H1 (cell line): ENCODE data around the gene DPEP3. TPM values are rescaled to one million over a fixed set of nuclear protein-coding genes. Genes with fewer than 3 reads are reported as not detected.

Experiments
- CTCF ChIA-PET: fragments of 300-600 bp; sonication (Branson Sonifier 250); formaldehyde crosslinking; loops from one replicate; lab custom pipeline; 2021; ENCODE audit not compliant: partially characterized antibody; lab: Charles Lee
- POLR2A ChIA-PET: fragments of 300-600 bp; sonication (Branson Sonifier 250); formaldehyde crosslinking; loops from one replicate; lab custom pipeline; 2021; ENCODE audit warnings: inconsistent platforms; ENCODE audit not compliant: partially characterized antibody; lab: Charles Lee
- DNase-seq, 2 experiments: peaks; one replicate each; pipeline versions ENCODE4 v3.0.0 to v3.0.0-alpha.2; 2010 to 2022; ENCODE audit warnings: low spot score in 2 of 2, low read depth in 1 of 2, mixed read lengths in 1 of 2
- FAIRE-seq: peaks from 2 replicates; lab custom pipeline; 2011; peaks lifted over from hg19 to GRCh38; lab: Jason Lieb, UNC
- H2AFZ ChIP-seq: 2 replicates; pipeline ENCODE4 v1.8.1; 2012; ENCODE audit warnings: low read length, inconsistent platforms
- H2AK5ac ChIP-seq: 2 replicates; pipeline ENCODE4 v1.6.1; 2013; ENCODE audit warnings: low read depth, low read length
- H2BK120ac ChIP-seq: replicated peaks from 2 replicates; pipeline ENCODE3; 2013; ENCODE audit warnings: low read depth, low read length, inconsistent platforms
- H2BK12ac ChIP-seq: 2 replicates; pipeline ENCODE4 v1.6.1; 2013; ENCODE audit warnings: low read depth, low read length
- H2BK15ac ChIP-seq: 2 replicates; pipeline ENCODE4 v1.6.1; 2013; ENCODE audit warnings: low read length
- H2BK20ac ChIP-seq: 2 replicates; pipeline ENCODE4 v1.6.1; 2013; ENCODE audit warnings: low read length
- H2BK5ac ChIP-seq: 2 replicates; pipeline ENCODE4 v1.6.1; 2013; ENCODE audit warnings: low read depth, low read length
- H3K14ac ChIP-seq: 2 replicates; pipeline ENCODE4 v1.6.1; 2013; ENCODE audit warnings: inconsistent platforms; ENCODE audit not compliant: insufficient read length
- H3K18ac ChIP-seq: 2 replicates; pipeline ENCODE4 v1.6.1; 2013; ENCODE audit warnings: low read length; ENCODE audit errors: extremely low read depth
- H3K23ac ChIP-seq: 2 replicates; pipeline ENCODE4 v1.6.1; 2013; ENCODE audit warnings: inconsistent platforms; ENCODE audit not compliant: insufficient read length
- H3K23me2 ChIP-seq: 2 replicates; pipeline ENCODE4 v1.6.1; 2013; ENCODE audit warnings: low read depth, low read length
- H3K27ac ChIP-seq: 2 replicates; pipeline ENCODE4 v1.6.1; 2011; ENCODE audit warnings: low read depth, low read length, inconsistent platforms
- H3K27me3 ChIP-seq, 4 experiments: replicated peaks in 1 of 4; 1 replicate in 1 of 4; 2 replicates in 3 of 4; pipeline versions ENCODE4 v1.6.1 to v1.8.1; 2011 to 2013; ENCODE audit warnings: low read length in 3 of 4, mild to moderate bottlenecking in 3 of 4, inconsistent platforms in 2 of 4, mixed read lengths in 2 of 4, moderate library complexity in 1 of 4; ENCODE audit not compliant: control insufficient read depth in 3 of 4, insufficient read depth in 3 of 4; ENCODE audit errors: extremely low read depth in 1 of 4
- H3K36me3 ChIP-seq, 4 experiments: 2 replicates each; pipeline versions ENCODE4 v1.6.1 to v1.8.1; 2011 to 2013; ENCODE audit warnings: mild to moderate bottlenecking in 4 of 4, low read length in 3 of 4, moderate library complexity in 2 of 4, control low read depth in 1 of 4, inconsistent platforms in 1 of 4; ENCODE audit not compliant: insufficient read depth in 4 of 4, control insufficient read depth in 2 of 4
- H3K4ac ChIP-seq: replicated peaks from 2 replicates; pipeline ENCODE3; 2013; ENCODE audit warnings: low read length, low read depth, mixed read lengths, inconsistent platforms; ENCODE audit not compliant: insufficient read length
- H3K4me1 ChIP-seq, 4 experiments: replicated peaks in 1 of 4; 1 replicate in 1 of 4; 2 replicates in 3 of 4; pipeline versions ENCODE4 v1.6.1 to v1.8.1; 2011 to 2013; ENCODE audit warnings: low read length in 3 of 4, inconsistent platforms in 2 of 4, mixed read lengths in 1 of 4; ENCODE audit not compliant: insufficient read depth in 4 of 4, control insufficient read depth in 3 of 4
- H3K4me2 ChIP-seq, 2 experiments: 2 replicates each; pipeline versions ENCODE4 v1.6.1 to v1.8.1; 2011 to 2013; ENCODE audit warnings: low read depth in 2 of 2, low read length in 2 of 2, control low read depth in 1 of 2, inconsistent platforms in 1 of 2, mild to moderate bottlenecking in 1 of 2; ENCODE audit not compliant: insufficient read depth in 1 of 2
- H3K4me3 ChIP-seq, 4 experiments: fragments of 200-600, 300-600 bp in 1 of 4; sonication (generic), shearing (Covaris generic), sonication (Bioruptor Twin) in 1 of 4; 2 replicates each; pipeline versions ENCODE4 v1.5.1 to v1.8.1; 2011 to 2016; ENCODE audit warnings: low read length in 4 of 4, low read depth in 3 of 4, control low read depth in 2 of 4, inconsistent platforms in 2 of 4, mild to moderate bottlenecking in 2 of 4, mixed read lengths in 1 of 4, moderate library complexity in 1 of 4; ENCODE audit not compliant: insufficient read depth in 2 of 4; ENCODE audit errors: extremely low read depth in 1 of 4
- H3K56ac ChIP-seq: replicated peaks from 2 replicates; pipeline ENCODE3; 2013; ENCODE audit warnings: low read depth, mild to moderate bottlenecking, mixed read lengths, low read length, inconsistent platforms; ENCODE audit not compliant: insufficient read length
- H3K79me1 ChIP-seq: 2 replicates; pipeline ENCODE4 v1.6.1; 2013; ENCODE audit warnings: low read depth, low read length, control low read depth
- H3K79me2 ChIP-seq, 2 experiments: 2 replicates each; pipeline versions ENCODE4 v1.6.1 to v1.8.1; 2012 to 2013; ENCODE audit warnings: low read length in 2 of 2, mild to moderate bottlenecking in 2 of 2, inconsistent platforms in 1 of 2; ENCODE audit not compliant: insufficient read depth in 2 of 2, control insufficient read depth in 1 of 2
- H3K9ac ChIP-seq, 4 experiments: replicated peaks in 1 of 4; 1 replicate in 1 of 4; 2 replicates in 3 of 4; pipeline versions ENCODE4 v1.6.1 to v1.8.1; 2011 to 2013; ENCODE audit warnings: low read depth in 3 of 4, low read length in 3 of 4, control low read depth in 2 of 4, mild to moderate bottlenecking in 2 of 4, moderate library complexity in 2 of 4, inconsistent platforms in 1 of 4; ENCODE audit errors: extremely low read depth in 1 of 4
- H3K9me3 ChIP-seq, 2 experiments: 2 replicates each; pipeline versions ENCODE4 v1.6.1 to v1.8.1; 2012 to 2013; ENCODE audit warnings: mild to moderate bottlenecking in 2 of 2, moderate library complexity in 2 of 2, control low read depth in 1 of 2, inconsistent platforms in 1 of 2, low read depth in 1 of 2, low read length in 1 of 2, mixed read lengths in 1 of 2; ENCODE audit not compliant: insufficient read depth in 2 of 2
- H4K20me1 ChIP-seq, 2 experiments: replicated peaks in 1 of 2; 2 replicates each; pipeline versions ENCODE3 to v1.8.1; 2011 to 2013; ENCODE audit warnings: inconsistent platforms in 2 of 2, low read length in 2 of 2, mild to moderate bottlenecking in 1 of 2; ENCODE audit not compliant: insufficient read depth in 2 of 2, control insufficient read depth in 1 of 2
- H4K5ac ChIP-seq: 2 replicates; pipeline ENCODE4 v1.6.1; 2013; ENCODE audit warnings: low read length, low read depth, mixed read lengths, inconsistent platforms; ENCODE audit not compliant: insufficient read length
- H4K8ac ChIP-seq: 2 replicates; pipeline ENCODE4 v1.8.0; 2013; ENCODE audit warnings: mild to moderate bottlenecking, moderate library complexity, low read length, inconsistent platforms; ENCODE audit not compliant: insufficient read depth; ENCODE audit errors: extremely low read depth
- H4K91ac ChIP-seq: replicated peaks from 2 replicates; pipeline ENCODE3; 2013; ENCODE audit warnings: low read length, mixed read lengths, inconsistent platforms; ENCODE audit not compliant: insufficient read length
- POLR2AphosphoS5 ChIP-seq: IDR thresholded peaks from 2 replicates; pipeline ENCODE4 v1.6.1; 2011; ENCODE audit warnings: low read depth, low read length
- WGBS, 2 experiments: shearing (Covaris generic) in 1 of 2; methylation state at CpG; one replicate each; pipeline versions ENCODE4 v1.1.6 to v1.1.7; 2013 to 2015; ENCODE audit warnings: low lambda C conversion rate in 2 of 2, mixed read lengths in 2 of 2, inconsistent platforms in 1 of 2, low coverage in 1 of 2, missing lambda C conversion rate in 1 of 2; ENCODE audit not compliant: insufficient replicate concordance in 2 of 2, insufficient coverage in 1 of 2, insufficient read length in 1 of 2; ENCODE audit errors: extremely low coverage in 1 of 2, missing lambda C conversion rate in 1 of 2; 5-methylcytosine and 5-hydroxymethylcytosine counted together
- polyA plus RNA-seq, 7 experiments: library from polyadenylated mRNA; depleted of rRNA in 3 of 7; stranded (reverse) in 5 of 7; unstranded in 2 of 7; fragments of >200 nt in 5 of 7; fragments of 200-250 nt in 2 of 7; gene quantifications; 1 replicate in 5 of 7; 2 replicates in 1 of 7; 4 replicates in 1 of 7; pipeline versions ENCODE4 v1.2.1 to v1.2.3, GENCODE V29; 2011 to 2013; ENCODE audit warnings: missing spikeins in 2 of 7, mixed read lengths in 2 of 7
- total RNA-seq: library from RNA; stranded (reverse); fragmentation: NEBNext Ultra II Directional; extraction: Animal tissue kit (Norgen Biotek cat#: 25700); gene quantifications from 2 replicates; pipeline ENCODE4 v1.2.1, GENCODE V29; 2021
- TF ChIP-seq, protein P1 (sequence below), 3 experiments: IDR thresholded peaks; 1 replicate in 2 of 3; 2 replicates in 1 of 3; pipeline versions ENCODE4 v1.5.1 to v1.6.1; 2011; ENCODE audit warnings: low read length in 3 of 3, mild to moderate bottlenecking in 3 of 3, inconsistent platforms in 2 of 3, low read depth in 1 of 3, moderate library complexity in 1 of 3; ENCODE audit not compliant: insufficient read depth in 1 of 3; ENCODE audit errors: control extremely low read depth in 1 of 3

DPEP3 gene
- total and polyA plus RNA-seq, 2 of the 8 experiments (the other 6 are each of a cell fraction or from before 2014, with no cell fraction given): 6.5 to 9.9 TPM

DNA sequence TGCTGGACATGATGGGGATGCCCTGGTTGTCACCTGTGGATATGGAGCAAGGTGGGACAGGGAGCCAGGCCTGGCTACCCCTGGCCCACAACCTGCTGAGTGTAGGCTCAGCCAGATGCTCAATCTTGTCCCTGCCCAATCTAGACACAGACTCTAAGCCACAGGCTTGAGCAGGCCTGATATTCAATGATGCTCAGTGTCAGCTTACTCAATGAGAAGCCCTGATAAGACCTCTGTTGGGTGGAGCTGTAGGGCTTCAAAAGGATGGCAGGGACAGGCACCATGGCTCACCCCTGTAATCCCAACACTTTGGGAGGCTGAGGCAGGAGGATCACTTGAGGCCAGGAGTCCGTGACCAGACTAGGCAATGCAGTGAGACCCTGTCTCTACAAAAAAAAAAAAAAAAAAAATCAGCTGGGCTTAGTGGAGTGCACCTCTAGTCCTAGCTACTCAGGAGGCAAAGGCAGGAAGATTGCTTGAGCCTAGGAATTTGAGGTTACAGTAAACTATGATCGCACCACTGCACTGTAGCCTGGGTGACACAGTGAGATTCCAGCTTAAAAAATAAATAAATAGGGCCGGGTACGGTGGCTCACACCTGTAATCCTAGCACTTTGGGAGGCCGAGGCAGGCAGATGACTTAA is 39.7 kb downstream of the DPEP3 start:
- H3K4ac ChIP-seq: no peak overlapping the region
- 97% methylated on average over 5 of the region's 5 CpGs; no CpG with 5 or more reads in 1 of the 2 experiments for WGBS, 2 experiments
- H4K20me1 ChIP-seq: peaks cover 9 to 25% of the 10 kb centered on the region in 2 experiments
- no peaks in the 10 kb centered on the region for H3K27me3 ChIP-seq
- no peak overlapping the region; the same call in 1 of the 2 replicates for H2BK5ac ChIP-seq
- DNase-seq (no peak), FAIRE-seq (no peak)
- H2BK15ac ChIP-seq: no peak overlapping the region
- H3K9ac ChIP-seq: no peak overlapping the region
- no peak overlapping the region for H2BK120ac ChIP-seq
- CTCF ChIA-PET: interaction anchor here (0.7 to 27.1 kb wide), 14 partner anchors 8 to 323 kb away, joined by 3 to 623 read pairs (median 8); partner anchors contain the start of genes CENPT, CTRL, EDC4 and NRN1L
- H2AK5ac ChIP-seq: no peak overlapping the region
- no peak overlapping the region for H3K4me3 ChIP-seq
- H3K18ac ChIP-seq: no peak overlapping the region
- peaks cover 2% of the 10 kb centered on the region; the same call in 1 of the 2 replicates for H3K79me1 ChIP-seq
- H3K79me2 ChIP-seq: 0 out of 4 replicates have a peak, but pooled peaks cover 0 to 3% of the 10 kb centered on the region in 2 experiments
- no peak overlapping the region for H3K23ac ChIP-seq
- H2BK20ac ChIP-seq: no peak overlapping the region
- no peak overlapping the region for H3K14ac ChIP-seq
- H3K27ac ChIP-seq: no peak overlapping the region
- no peak overlapping the region for H4K8ac ChIP-seq
- no peak overlapping the region for H3K4me2 ChIP-seq
- TF ChIP-seq, protein P1, sequence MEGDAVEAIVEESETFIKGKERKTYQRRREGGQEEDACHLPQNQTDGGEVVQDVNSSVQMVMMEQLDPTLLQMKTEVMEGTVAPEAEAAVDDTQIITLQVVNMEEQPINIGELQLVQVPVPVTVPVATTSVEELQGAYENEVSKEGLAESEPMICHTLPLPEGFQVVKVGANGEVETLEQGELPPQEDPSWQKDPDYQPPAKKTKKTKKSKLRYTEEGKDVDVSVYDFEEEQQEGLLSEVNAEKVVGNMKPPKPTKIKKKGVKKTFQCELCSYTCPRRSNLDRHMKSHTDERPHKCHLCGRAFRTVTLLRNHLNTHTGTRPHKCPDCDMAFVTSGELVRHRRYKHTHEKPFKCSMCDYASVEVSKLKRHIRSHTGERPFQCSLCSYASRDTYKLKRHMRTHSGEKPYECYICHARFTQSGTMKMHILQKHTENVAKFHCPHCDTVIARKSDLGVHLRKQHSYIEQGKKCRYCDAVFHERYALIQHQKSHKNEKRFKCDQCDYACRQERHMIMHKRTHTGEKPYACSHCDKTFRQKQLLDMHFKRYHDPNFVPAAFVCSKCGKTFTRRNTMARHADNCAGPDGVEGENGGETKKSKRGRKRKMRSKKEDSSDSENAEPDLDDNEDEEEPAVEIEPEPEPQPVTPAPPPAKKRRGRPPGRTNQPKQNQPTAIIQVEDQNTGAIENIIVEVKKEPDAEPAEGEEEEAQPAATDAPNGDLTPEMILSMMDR (IDR thresholded peaks at IDR 0.05; ENCODE audit: control extremely low read depth in 1 of 3, insufficient read depth in 1 of 3, low read depth in 1 of 3, low read length in 3 of 3): no peak
- peak; percentile 1; the same call in 1 of the 2 replicates for TF ChIP-seq POLR2AphosphoS5
- no peak overlapping the region for H4K5ac ChIP-seq
- H2AFZ ChIP-seq: no peak overlapping the region
- H3K23me2 ChIP-seq: peaks cover 10% of the 10 kb centered on the region; the same call in 1 of the 2 replicates
- no peak overlapping the region for H2BK12ac ChIP-seq
- H3K56ac ChIP-seq: no peak overlapping the region
- H3K4me1 ChIP-seq: peaks cover 0 to 6% (median 2%) of the 10 kb centered on the region in 4 experiments; a peak in 5 of 7 replicates
- POLR2A ChIA-PET: interaction anchor here (0.6 to 6.8 kb wide), 9 partner anchors 11 to 268 kb away, joined by 3 to 31 read pairs (median 5); partner anchors contain the start of genes CTRL, DDX28, DUS2 and NRN1L
- H3K36me3 ChIP-seq: peaks cover 2 to 10% (median 6%) of the 10 kb centered on the region in 4 experiments; a peak in 6 of 8 replicates
- no peaks in the 10 kb centered on the region for H3K9me3 ChIP-seq
- H4K91ac ChIP-seq: no peak overlapping the region
